Measurements from ENCODE around the gene LMNA.

DNA sequence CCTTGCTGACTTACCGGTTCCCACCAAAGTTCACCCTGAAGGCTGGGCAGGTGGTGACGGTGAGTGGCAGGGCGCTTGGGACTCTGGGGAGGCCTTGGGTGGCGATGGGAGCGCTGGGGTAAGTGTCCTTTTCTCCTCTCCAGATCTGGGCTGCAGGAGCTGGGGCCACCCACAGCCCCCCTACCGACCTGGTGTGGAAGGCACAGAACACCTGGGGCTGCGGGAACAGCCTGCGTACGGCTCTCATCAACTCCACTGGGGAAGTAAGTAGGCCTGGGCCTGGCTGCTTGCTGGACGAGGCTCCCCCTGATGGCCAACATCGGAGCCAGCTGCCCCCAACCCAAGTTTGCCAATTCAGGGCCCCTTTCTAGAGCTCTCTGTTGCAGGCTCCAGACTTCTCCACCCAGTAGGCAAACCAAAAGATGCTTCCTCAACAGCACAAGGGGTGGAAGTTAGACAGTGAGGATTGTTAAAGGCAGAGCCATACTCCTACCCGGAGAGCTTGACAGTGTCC, 22.5 kb downstream of the LMNA start:
- TF ChIP-seq SIN3A (IDR thresholded peaks at IDR 0.05; ENCODE audit: borderline replicate concordance, insufficient read depth, low read length) (no peak), POLR2AphosphoS5 (IDR thresholded peaks at IDR 0.05; ENCODE audit: low read depth, low read length) (no peak)
- TF ChIP-seq, protein P1, sequence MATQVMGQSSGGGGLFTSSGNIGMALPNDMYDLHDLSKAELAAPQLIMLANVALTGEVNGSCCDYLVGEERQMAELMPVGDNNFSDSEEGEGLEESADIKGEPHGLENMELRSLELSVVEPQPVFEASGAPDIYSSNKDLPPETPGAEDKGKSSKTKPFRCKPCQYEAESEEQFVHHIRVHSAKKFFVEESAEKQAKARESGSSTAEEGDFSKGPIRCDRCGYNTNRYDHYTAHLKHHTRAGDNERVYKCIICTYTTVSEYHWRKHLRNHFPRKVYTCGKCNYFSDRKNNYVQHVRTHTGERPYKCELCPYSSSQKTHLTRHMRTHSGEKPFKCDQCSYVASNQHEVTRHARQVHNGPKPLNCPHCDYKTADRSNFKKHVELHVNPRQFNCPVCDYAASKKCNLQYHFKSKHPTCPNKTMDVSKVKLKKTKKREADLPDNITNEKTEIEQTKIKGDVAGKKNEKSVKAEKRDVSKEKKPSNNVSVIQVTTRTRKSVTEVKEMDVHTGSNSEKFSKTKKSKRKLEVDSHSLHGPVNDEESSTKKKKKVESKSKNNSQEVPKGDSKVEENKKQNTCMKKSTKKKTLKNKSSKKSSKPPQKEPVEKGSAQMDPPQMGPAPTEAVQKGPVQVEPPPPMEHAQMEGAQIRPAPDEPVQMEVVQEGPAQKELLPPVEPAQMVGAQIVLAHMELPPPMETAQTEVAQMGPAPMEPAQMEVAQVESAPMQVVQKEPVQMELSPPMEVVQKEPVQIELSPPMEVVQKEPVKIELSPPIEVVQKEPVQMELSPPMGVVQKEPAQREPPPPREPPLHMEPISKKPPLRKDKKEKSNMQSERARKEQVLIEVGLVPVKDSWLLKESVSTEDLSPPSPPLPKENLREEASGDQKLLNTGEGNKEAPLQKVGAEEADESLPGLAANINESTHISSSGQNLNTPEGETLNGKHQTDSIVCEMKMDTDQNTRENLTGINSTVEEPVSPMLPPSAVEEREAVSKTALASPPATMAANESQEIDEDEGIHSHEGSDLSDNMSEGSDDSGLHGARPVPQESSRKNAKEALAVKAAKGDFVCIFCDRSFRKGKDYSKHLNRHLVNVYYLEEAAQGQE (IDR thresholded peaks at IDR 0.05; ENCODE audit: insufficient read depth in 1 of 2, low read depth in 2 of 2, low read length in 2 of 2): no peak

Data from PFSK-1 (cell line).